Endometrial microvascular endothelial cells (primary cell): ENCODE measurements around the gene SHC3. TPM values are rescaled to one million over a fixed set of nuclear protein-coding genes. Genes with fewer than 3 reads are reported as not detected.

ENCODE experiments used
- in situ Hi-C: cut with HindIII; loops from 2 replicates; pipeline ENCODE4 v1.10.0; 2017; ENCODE audit warnings: low sequenced_read_pairs, low pct_unique_long_range_greater_than_20kb; ENCODE audit errors: inconsistent ontology term
- total RNA-seq: library from RNA; depleted of rRNA; stranded (reverse); fragments of >200 nt; gene quantifications from one replicate; pipeline ENCODE4 v1.2.3, GENCODE V29; 2015; ENCODE audit errors: inconsistent ontology term

SHC3 gene
- total RNA-seq, 1 donor from 2014 or later: under 0.01 TPM

DNA sequence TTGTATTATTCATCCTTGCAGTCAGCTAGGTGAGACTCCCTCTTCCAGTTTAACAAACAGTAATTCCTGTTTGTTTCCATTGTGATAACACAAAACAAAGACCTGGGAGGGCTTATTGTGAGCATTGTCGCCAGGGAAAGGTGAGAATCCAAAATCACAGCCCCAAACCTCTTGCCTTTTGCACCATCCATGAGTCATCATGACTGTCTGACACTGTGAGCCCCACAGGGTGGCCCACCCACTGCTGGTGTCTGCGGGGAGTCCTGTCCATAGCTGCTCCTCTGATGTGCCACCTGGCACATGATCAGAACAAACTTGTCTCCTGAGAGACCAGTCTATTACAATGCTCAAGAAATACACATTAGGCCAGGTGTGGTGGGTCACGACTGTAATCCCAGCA, 221.1 kb downstream of the SHC3 start:
- in situ Hi-C loops: no loop called here

Other genes with a start within 250 kb of the SHC3 start
- 16.4 TPM for gene S1PR3, start 187.3 kb downstream of the SHC3 start, total RNA-seq
- 384 TPM for gene CKS2, start 132.4 kb upstream of the SHC3 start, total RNA-seq
- 29.6 TPM for gene SECISBP2, start 139.7 kb upstream of the SHC3 start, total RNA-seq